Transverse colon (tissue), 4 donors: ENCODE data around the gene DNMBP.

Experiments
- CTCF ChIP-seq, 5 experiments: fragments of 200-600 bp in 3 of 5; fragments of 450-650 bp in 2 of 5; sonication (generic) in 3 of 5; IDR thresholded peaks; 1 replicate in 2 of 5; 2 replicates in 3 of 5; pipeline ENCODE4 v1.5.1; 2016 to 2017; ENCODE audit warnings: antibody characterized with exemption in 5 of 5, inconsistent platforms in 3 of 5, mild to moderate bottlenecking in 2 of 5, moderate library complexity in 1 of 5
- EP300 ChIP-seq: sonication (generic); formaldehyde crosslinking; IDR thresholded peaks from one replicate; pipeline ENCODE4 v1.6.1; 2017; ENCODE audit warnings: antibody characterized with exemption, low read depth
- POLR2A ChIP-seq: fragments of 450-650 bp; IDR thresholded peaks from one replicate; pipeline ENCODE4 v1.6.1; 2016; ENCODE audit warnings: antibody characterized with exemption, mild to moderate bottlenecking, moderate library complexity
- POLR2AphosphoS5 ChIP-seq, 3 donors: sonication (generic); formaldehyde crosslinking; IDR thresholded peaks; one replicate each; pipeline ENCODE4 v1.6.1; 2016; ENCODE audit warnings: antibody characterized with exemption in 3 of 3

- TF ChIP-seq CTCF (IDR thresholded peaks at IDR 0.05): no peak
- no peak for TF ChIP-seq POLR2A
- no peak for TF ChIP-seq EP300
- no peak for TF ChIP-seq POLR2AphosphoS5 (IDR thresholded peaks at IDR 0.05)
These were observed 93.0 kb downstream of the DNMBP start for GRCh38 chr10:99916776-99917175.
